ENCODE data around the gene SMURF1. TPM values are rescaled to one million over a fixed set of nuclear protein-coding genes. Genes with fewer than 3 reads are reported as not detected.

The SMURF1 gene
- total and polyA plus RNA-seq, 2 donors (not counting 1 experiment from before 2014, with no cell fraction given), result 17.2 to 18.7 TPM

DNA sequence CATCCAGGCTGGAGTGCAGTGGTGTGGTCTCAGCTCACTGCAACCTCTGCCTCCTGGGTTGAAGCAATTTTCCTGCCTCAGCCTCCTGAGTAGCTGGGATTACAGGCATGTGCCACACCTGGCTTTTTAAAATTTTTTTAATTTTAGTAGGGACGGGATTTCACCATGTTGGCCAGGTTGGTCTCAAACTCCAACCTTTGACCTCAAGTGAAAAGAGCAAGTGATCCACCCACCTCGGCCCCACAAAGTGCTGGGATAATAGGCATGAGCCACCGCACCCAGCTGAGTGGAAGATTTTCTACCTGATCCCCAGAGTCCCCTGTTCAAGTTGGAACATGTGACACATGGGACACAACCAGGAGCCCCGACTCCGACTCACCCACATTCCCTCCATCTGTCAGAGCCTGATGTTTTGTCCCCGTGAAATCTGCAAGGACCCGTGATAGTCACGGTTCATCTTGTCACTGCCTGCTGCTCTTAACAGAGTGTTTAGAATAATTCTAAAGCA, 104.5 kb downstream of the SMURF1 start:
- no peaks in the 10 kb centered on the region for H3K27me3 ChIP-seq (ENCODE audit: control insufficient read depth, insufficient read depth, low read length)
- no peak overlapping the region for H2AFZ ChIP-seq (ENCODE audit: low read length)
- TF ChIP-seq, protein P1, sequence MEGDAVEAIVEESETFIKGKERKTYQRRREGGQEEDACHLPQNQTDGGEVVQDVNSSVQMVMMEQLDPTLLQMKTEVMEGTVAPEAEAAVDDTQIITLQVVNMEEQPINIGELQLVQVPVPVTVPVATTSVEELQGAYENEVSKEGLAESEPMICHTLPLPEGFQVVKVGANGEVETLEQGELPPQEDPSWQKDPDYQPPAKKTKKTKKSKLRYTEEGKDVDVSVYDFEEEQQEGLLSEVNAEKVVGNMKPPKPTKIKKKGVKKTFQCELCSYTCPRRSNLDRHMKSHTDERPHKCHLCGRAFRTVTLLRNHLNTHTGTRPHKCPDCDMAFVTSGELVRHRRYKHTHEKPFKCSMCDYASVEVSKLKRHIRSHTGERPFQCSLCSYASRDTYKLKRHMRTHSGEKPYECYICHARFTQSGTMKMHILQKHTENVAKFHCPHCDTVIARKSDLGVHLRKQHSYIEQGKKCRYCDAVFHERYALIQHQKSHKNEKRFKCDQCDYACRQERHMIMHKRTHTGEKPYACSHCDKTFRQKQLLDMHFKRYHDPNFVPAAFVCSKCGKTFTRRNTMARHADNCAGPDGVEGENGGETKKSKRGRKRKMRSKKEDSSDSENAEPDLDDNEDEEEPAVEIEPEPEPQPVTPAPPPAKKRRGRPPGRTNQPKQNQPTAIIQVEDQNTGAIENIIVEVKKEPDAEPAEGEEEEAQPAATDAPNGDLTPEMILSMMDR (conservative IDR thresholded peaks at IDR 0.05 in 1 of 2, IDR thresholded peaks at IDR 0.05 in 1 of 2; ENCODE audit: low read depth in 1 of 2, low read length in 2 of 2), result no peak
- peaks cover 9% of the 10 kb centered on the region for H3K4me1 ChIP-seq (ENCODE audit: control insufficient read depth, extremely low read depth, insufficient read depth, low read length)
- H3K27ac ChIP-seq (ENCODE audit: insufficient read depth, low read length), result no peak overlapping the region
- no peaks in the 10 kb centered on the region for H4K20me1 ChIP-seq (ENCODE audit: control insufficient read depth, extremely low read depth, insufficient read depth, low read length)
- no peak overlapping the region for H3K4me2 ChIP-seq (ENCODE audit: extremely low read depth, insufficient read depth, low read length)
- H3K36me3 ChIP-seq (ENCODE audit: control insufficient read depth, insufficient read depth, low read length), result peaks cover 40% of the 10 kb centered on the region
- DNase-seq (ENCODE audit: low read depth in 2 of 2), result no peak
- H3K9ac ChIP-seq (ENCODE audit: insufficient read depth, low read length), result no peak overlapping the region
- no peaks in the 10 kb centered on the region for H3K79me2 ChIP-seq (ENCODE audit: control insufficient read depth, insufficient read depth, low read length)
- no peaks in the 10 kb centered on the region for H3K9me3 ChIP-seq (ENCODE audit: control insufficient read depth, insufficient read depth, low read depth, low read length)
- no peak overlapping the region for H3K4me3 ChIP-seq (replicated peaks in 1 of 4; ENCODE audit: control extremely low read depth in 1 of 4, insufficient read depth in 1 of 4, low read depth in 3 of 4, low read length in 4 of 4)

DNA sequence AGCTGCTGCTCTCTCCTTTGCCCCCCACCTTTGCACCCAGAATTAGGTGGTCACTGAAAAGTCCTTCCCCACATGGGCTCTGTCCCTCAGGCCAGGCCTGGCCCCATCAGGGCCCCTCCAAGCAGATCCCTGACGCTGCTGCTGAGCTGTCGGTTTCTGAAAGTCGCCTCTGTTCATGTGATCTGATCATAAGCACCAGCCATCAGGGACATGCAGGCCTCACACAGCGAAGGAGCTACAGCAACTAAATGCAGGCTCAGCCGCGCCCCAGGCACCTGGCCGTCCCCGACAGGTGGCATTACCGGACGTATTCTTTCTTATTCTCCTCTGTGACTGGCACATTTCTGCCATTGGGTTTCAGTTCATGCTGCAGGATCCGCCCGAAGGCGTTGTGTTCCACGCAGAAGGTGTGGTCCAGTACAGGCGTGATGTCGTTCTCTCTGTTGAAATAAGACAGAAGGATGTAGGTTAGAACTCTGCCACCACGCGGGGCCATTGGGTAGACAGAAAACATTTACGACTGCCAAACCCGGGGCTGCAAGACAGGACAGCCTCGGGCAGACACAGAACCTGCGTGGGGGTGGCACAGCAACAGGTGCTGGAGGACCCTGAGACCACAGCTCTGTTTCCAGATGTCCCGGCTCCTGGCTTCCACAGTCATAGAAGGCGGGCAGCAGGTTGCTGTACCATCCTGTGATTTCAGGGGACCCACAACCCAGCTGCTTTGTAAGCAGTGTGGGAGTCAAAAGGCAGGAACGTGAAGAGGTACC, 105.6 kb downstream of the SMURF1 start:
- Histone ChIP-seq H3K4me1 (ENCODE audit: control insufficient read depth, extremely low read depth, insufficient read depth, low read length) (peaks cover 9% of the 10 kb centered on the region), H3K36me3 (ENCODE audit: control insufficient read depth, insufficient read depth, low read length) (peaks cover 43% of the 10 kb centered on the region), H3K9me3 (ENCODE audit: control insufficient read depth, insufficient read depth, low read depth, low read length) (no peaks in the 10 kb centered on the region)

DNA sequence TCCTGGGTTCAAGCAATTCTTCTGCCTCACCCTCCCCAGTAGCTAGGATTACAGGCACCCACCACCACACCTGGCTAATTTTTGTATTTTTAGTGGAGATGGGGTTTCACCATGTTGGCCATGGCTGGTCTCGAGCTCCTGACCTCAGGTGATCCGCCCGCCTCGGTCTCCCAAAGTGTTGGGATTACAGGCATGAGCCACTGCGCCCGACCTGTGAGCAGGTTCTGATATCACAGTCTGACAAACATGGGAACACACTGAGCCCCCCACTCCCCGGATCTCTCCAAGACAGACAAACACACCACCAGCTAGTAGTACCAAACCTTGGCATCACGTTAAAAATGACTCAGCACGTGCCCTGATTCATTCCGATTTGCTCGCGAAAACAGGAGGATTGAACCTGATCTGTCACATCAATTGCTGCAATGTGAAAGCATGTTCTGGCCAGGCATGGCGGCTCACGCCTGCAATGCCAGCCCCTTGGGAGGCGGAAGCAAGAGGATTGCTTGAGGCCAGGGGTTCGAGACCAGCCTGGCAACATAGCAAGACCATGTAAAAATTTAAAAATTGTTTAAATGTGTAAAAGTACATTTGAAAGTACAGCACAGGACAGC, 106.5 kb downstream of the SMURF1 start:
- peak in 1 of 2 donors; percentile 21 for DNase-seq (ENCODE audit: low read depth in 2 of 2)
- Histone ChIP-seq H3K4me3 (replicated peaks in 1 of 4; ENCODE audit: control extremely low read depth in 1 of 4, insufficient read depth in 1 of 4, low read depth in 3 of 4, low read length in 4 of 4) (no peak overlapping the region), H2AFZ (ENCODE audit: low read length) (no peak overlapping the region), H3K27me3 (ENCODE audit: control insufficient read depth, insufficient read depth, low read length) (no peaks in the 10 kb centered on the region), H3K9ac (ENCODE audit: insufficient read depth, low read length) (no peak overlapping the region), H3K79me2 (ENCODE audit: control insufficient read depth, insufficient read depth, low read length) (no peaks in the 10 kb centered on the region), H4K20me1 (ENCODE audit: control insufficient read depth, extremely low read depth, insufficient read depth, low read length) (no peaks in the 10 kb centered on the region), H3K4me1 (ENCODE audit: control insufficient read depth, extremely low read depth, insufficient read depth, low read length) (peaks cover 9% of the 10 kb centered on the region), H3K36me3 (ENCODE audit: control insufficient read depth, insufficient read depth, low read length) (peaks cover 46% of the 10 kb centered on the region), H3K4me2 (ENCODE audit: extremely low read depth, insufficient read depth, low read length) (no peak overlapping the region), H3K27ac (ENCODE audit: insufficient read depth, low read length) (no peak overlapping the region), H3K9me3 (ENCODE audit: control insufficient read depth, insufficient read depth, low read depth, low read length) (no peaks in the 10 kb centered on the region)
- TF ChIP-seq EZH2 (IDR thresholded peaks at IDR 0.05; ENCODE audit: low read length, missing control alignments), result no peak
- TF ChIP-seq, protein P1 (conservative IDR thresholded peaks at IDR 0.05 in 1 of 2, IDR thresholded peaks at IDR 0.05 in 1 of 2; ENCODE audit: low read depth in 1 of 2, low read length in 2 of 2), result no peak

More for the DNA sequence above, 105.6 kb downstream of the SMURF1 start:
- H3K4me2 ChIP-seq (ENCODE audit: extremely low read depth, insufficient read depth, low read length), result no peak overlapping the region
- TF ChIP-seq EZH2 (IDR thresholded peaks at IDR 0.05; ENCODE audit: low read length, missing control alignments), result no peak
- no peaks in the 10 kb centered on the region for H3K79me2 ChIP-seq (ENCODE audit: control insufficient read depth, insufficient read depth, low read length)
- H3K27me3 ChIP-seq (ENCODE audit: control insufficient read depth, insufficient read depth, low read length), result no peaks in the 10 kb centered on the region
- no peak for DNase-seq (ENCODE audit: low read depth in 2 of 2)
- H4K20me1 ChIP-seq (ENCODE audit: control insufficient read depth, extremely low read depth, insufficient read depth, low read length), result no peaks in the 10 kb centered on the region
- H3K4me3 ChIP-seq (replicated peaks in 1 of 4; ENCODE audit: control extremely low read depth in 1 of 4, insufficient read depth in 1 of 4, low read depth in 3 of 4, low read length in 4 of 4), result no peak overlapping the region
- H2AFZ ChIP-seq (ENCODE audit: low read length), result no peak overlapping the region
- H3K27ac ChIP-seq (ENCODE audit: insufficient read depth, low read length), result no peak overlapping the region
- no peak overlapping the region for H3K9ac ChIP-seq (ENCODE audit: insufficient read depth, low read length)
